CD4-positive, alpha-beta T cell (primary cell): Measurements from ENCODE around the gene STX16. TPM values are rescaled to one million over a fixed set of nuclear protein-coding genes. Genes with fewer than 3 reads are reported as not detected.

Experiments
- ATAC-seq: fragments of 200-7000 bp; cut with Tn5 transposase; one replicate; pipeline ENCODE4 v1.10.0; 2022; ENCODE audit warnings: mild to moderate bottlenecking; ENCODE audit not compliant: poor library complexity
- CTCF ChIA-PET: fragments of 350-600 bp; sonication (Branson Sonifier 250); formaldehyde crosslinking; loops from one replicate; lab custom pipeline; 2021; ENCODE audit warnings: antibody characterized with exemption, inconsistent platforms; lab: Charles Lee
- POLR2A ChIA-PET: fragments of 350-600 bp; sonication (Branson Sonifier 250); formaldehyde crosslinking; loops from one replicate; lab custom pipeline; 2021; ENCODE audit warnings: antibody characterized with exemption, inconsistent platforms; lab: Charles Lee
- DNase-seq, 14 experiments: peaks; one replicate each; pipeline ENCODE4 v3.0.0-alpha.2; 2013 to 2020; ENCODE audit warnings: mixed read lengths in 2 of 14
- H3K27ac ChIP-seq, 2 donors: one replicate each; pipeline versions ENCODE4 v1.5.1 to v1.7.0; 2013; ENCODE audit warnings: low read length in 2 of 2, low read depth in 1 of 2, mild to moderate bottlenecking in 1 of 2
- H3K27me3 ChIP-seq, 2 experiments: 1 replicate in 1 of 2; 2 replicates in 1 of 2; pipeline versions ENCODE4 v1.6.1 to v1.7.0; 2013; ENCODE audit warnings: low read length in 2 of 2, control low read depth in 1 of 2, mild to moderate bottlenecking in 1 of 2, moderate library complexity in 1 of 2; ENCODE audit not compliant: insufficient read depth in 2 of 2, control insufficient read depth in 1 of 2
- H3K36me3 ChIP-seq: one replicate; pipeline ENCODE4 v1.6.1; 2013; ENCODE audit warnings: low read length, control low read depth; ENCODE audit not compliant: insufficient read depth
- H3K4me1 ChIP-seq: one replicate; pipeline ENCODE4 v1.6.1; 2013; ENCODE audit warnings: low read length, control low read depth; ENCODE audit not compliant: insufficient read depth
- H3K4me3 ChIP-seq: one replicate; pipeline ENCODE4 v1.5.1; 2013; ENCODE audit warnings: mild to moderate bottlenecking, low read length, moderate library complexity
- H3K9me3 ChIP-seq, 2 experiments: 1 replicate in 1 of 2; 2 replicates in 1 of 2; pipeline versions ENCODE4 v1.6.1 to v1.7.0; 2013; ENCODE audit warnings: low read length in 2 of 2, mild to moderate bottlenecking in 2 of 2, control low read depth in 1 of 2, moderate library complexity in 1 of 2; ENCODE audit not compliant: control insufficient read depth in 1 of 2, insufficient read depth in 1 of 2
- H3K27ac Mint-ChIP-seq: one replicate; pipeline ENCODE4 v1.8.0; 2020; ENCODE audit warnings: mixed read lengths
- H3K27me3 Mint-ChIP-seq: one replicate; pipeline ENCODE4 v1.8.0; 2021; ENCODE audit warnings: mixed read lengths
- H3K36me3 Mint-ChIP-seq: one replicate; pipeline ENCODE4 v1.8.0; 2021; ENCODE audit warnings: low read depth, mixed read lengths
- H3K4me1 Mint-ChIP-seq: one replicate; pipeline ENCODE4 v1.8.0; 2021; ENCODE audit warnings: low read depth, mixed read lengths
- H3K4me3 Mint-ChIP-seq: one replicate; pipeline ENCODE4 v1.8.0; 2020; ENCODE audit warnings: mild to moderate bottlenecking, mixed read lengths
- H3K9me3 Mint-ChIP-seq: one replicate; pipeline ENCODE4 v1.8.0; 2020; ENCODE audit warnings: mixed read lengths
- intact Hi-C, 2 experiments: fragments of 100-400 bp; cut with DNase I in 1 of 2; cut with micrococcal nuclease in 1 of 2; formaldehyde crosslinking; loops; one replicate each; pipeline versions ENCODE4 v1.15.1 to v1.9.0; 2023 to 2025; cut with DNase I, micrococcal nuclease
- total RNA-seq, 174 experiments: library from RNA in 2 of 174; stranded (reverse) in 2 of 174; gene quantifications; one replicate each; pipeline ENCODE4 v1.2.3 and lab custom pipeline; 2021 to 2026
- TF ChIP-seq, protein P1 (sequence below): fragments of 200-600 bp; IDR thresholded peaks from one replicate; pipeline ENCODE4 v1.8.0; 2022; ENCODE audit warnings: antibody characterized with exemption, mild to moderate bottlenecking

Gene STX16
- total RNA-seq, 2 experiments from 2014 or later = 179 to 181 TPM

DNA sequence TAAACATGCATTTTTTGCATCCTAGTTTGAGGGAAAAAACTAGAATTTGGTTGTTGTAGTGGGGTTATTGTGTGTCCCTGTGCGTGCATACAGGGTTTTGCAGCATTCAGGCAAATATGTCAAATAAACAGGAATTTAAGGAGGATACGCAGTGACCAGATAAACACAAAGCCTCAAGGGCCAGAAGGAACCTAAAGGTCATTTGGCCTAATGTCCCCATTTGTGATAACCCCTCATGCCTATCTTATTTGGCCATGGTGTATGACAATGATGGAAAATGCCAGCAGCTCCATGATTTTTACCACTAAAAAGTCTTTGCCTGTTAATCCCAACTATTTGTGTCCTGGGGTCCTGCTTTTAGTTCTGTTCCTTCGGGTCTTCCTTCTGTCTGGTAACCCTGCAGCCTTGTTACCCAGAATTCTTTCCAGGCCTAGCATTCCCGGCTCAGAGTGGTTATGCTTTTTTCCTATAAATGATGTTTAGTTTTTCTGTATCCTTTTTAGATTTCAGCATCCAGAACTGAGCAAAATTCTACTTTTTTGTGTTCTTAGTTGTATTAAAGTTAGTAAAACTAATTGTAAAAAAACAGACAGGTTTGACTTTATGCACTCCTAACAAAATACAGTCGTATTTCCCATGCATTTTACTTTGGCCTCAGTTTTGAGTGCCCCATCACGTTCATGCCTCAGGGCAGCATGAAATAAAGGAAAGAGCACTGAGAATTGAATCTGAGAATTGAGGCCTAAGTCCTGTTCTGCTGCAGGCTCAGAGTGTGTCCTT, 4.4 kb downstream of the STX16 start:
- H3K9me3 Mint-ChIP-seq = no peaks in the 10 kb centered on the region
- Histone ChIP-seq H3K27me3 (no peaks in the 10 kb centered on the region), H3K4me3 (no peak overlapping the region), H3K9me3 (no peaks in the 10 kb centered on the region), H3K36me3 (peaks cover 5% of the 10 kb centered on the region), H3K4me1 (peaks cover 47% of the 10 kb centered on the region), H3K27ac (peak overlapping the region in 1 of 2 donors; percentile 1)
- H3K27me3 Mint-ChIP-seq = no peaks in the 10 kb centered on the region
- ATAC-seq (no peak), DNase-seq (no peak)
- H3K27ac Mint-ChIP-seq = peak overlapping the region; percentile 98
- peaks cover 74% of the 10 kb centered on the region for H3K4me1 Mint-ChIP-seq
- TF ChIP-seq, protein P1, sequence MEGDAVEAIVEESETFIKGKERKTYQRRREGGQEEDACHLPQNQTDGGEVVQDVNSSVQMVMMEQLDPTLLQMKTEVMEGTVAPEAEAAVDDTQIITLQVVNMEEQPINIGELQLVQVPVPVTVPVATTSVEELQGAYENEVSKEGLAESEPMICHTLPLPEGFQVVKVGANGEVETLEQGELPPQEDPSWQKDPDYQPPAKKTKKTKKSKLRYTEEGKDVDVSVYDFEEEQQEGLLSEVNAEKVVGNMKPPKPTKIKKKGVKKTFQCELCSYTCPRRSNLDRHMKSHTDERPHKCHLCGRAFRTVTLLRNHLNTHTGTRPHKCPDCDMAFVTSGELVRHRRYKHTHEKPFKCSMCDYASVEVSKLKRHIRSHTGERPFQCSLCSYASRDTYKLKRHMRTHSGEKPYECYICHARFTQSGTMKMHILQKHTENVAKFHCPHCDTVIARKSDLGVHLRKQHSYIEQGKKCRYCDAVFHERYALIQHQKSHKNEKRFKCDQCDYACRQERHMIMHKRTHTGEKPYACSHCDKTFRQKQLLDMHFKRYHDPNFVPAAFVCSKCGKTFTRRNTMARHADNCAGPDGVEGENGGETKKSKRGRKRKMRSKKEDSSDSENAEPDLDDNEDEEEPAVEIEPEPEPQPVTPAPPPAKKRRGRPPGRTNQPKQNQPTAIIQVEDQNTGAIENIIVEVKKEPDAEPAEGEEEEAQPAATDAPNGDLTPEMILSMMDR = no peak
- ChIA-PET POLR2A (no interaction called here), CTCF (interaction anchor here (1.0 kb wide), 2 partner anchors 9 to 36 kb away, joined by 3 read pairs; no protein-coding TSS in a partner anchor)
- no peak overlapping the region for H3K4me3 Mint-ChIP-seq
- intact Hi-C loops = loop anchor here in 1 of 2 experiments (5.0 to 10.0 kb wide), 4 partner anchors 749 to 1258 kb away; partner anchors contain the start of gene ZBP1
- peaks cover 42% of the 10 kb centered on the region for H3K36me3 Mint-ChIP-seq

DNA sequence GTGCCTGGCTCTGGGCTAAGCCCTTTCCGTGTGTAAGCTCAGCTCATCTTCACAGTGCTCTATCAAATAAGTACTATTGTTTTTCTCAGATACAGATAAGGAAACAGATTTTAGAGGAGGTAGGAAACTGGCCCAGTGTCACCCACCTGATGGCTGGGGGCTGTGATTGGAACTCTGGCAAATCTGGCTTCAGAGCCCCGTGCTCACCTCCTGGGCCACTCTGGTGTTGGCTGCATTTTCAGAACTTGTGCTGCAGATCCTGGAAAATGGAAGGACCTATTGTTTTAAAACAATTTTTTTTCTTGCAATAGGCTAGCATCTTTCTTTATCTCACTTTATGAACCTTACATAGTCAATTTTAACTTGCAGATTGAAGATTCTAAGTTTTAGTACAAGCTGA, 5.7 kb downstream of the STX16 start:
- Mint-ChIP-seq H3K4me3 (peak overlapping the region; percentile 6), H3K36me3 (peaks cover 38% of the 10 kb centered on the region), H3K4me1 (peaks cover 87% of the 10 kb centered on the region), H3K9me3 (no peaks in the 10 kb centered on the region), H3K27ac (peak overlapping the region; percentile 98), H3K27me3 (no peaks in the 10 kb centered on the region)
- H3K27ac ChIP-seq = peak overlapping the region; percentile 1 to 14
- no peaks in the 10 kb centered on the region for H3K9me3 ChIP-seq
- H3K36me3 ChIP-seq = peaks cover 7% of the 10 kb centered on the region
- DNase-seq = no peak
- H3K4me1 ChIP-seq = peaks cover 50% of the 10 kb centered on the region
- intact Hi-C loops = loop anchor here in 1 of 2 experiments (5.0 to 10.0 kb wide), 4 partner anchors 748 to 1260 kb away; partner anchors contain the start of gene ZBP1
- no peak overlapping the region for H3K4me3 ChIP-seq
- POLR2A ChIA-PET = interaction anchor here (0.7 to 0.8 kb wide), 2 partner anchors 466 to 558 kb away, joined by 3 read pairs; no protein-coding TSS in a partner anchor
- CTCF ChIA-PET = interaction anchor here (1.0 kb wide), 2 partner anchors 8 to 35 kb away, joined by 3 read pairs; no protein-coding TSS in a partner anchor
- no peaks in the 10 kb centered on the region for H3K27me3 ChIP-seq
- ATAC-seq = no peak
- TF ChIP-seq, protein P1 = no peak

DNA sequence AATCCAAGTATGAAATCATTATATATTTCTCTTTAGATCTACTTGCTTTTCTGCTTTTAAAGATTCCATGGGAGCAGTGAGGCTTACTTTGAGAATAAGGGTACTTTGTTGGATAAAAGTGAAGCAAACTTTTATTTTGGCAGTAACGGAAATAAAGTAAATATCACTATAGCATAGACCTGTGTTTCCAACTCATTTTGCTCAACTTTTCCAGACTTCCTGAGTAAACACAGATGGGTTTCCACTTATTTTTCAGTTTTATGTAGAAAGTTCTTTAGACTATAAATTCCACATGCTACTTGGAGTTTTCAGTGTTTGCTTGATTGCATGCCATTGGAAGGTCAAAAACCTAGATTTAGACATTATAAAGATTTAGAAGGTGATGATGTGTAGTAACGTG, 6.2 kb downstream of the STX16 start:
- no peaks in the 10 kb centered on the region for H3K27me3 ChIP-seq
- peaks cover 88% of the 10 kb centered on the region for H3K4me1 Mint-ChIP-seq
- intact Hi-C loops = loop anchor here in 1 of 2 experiments (5.0 to 10.0 kb wide), 4 partner anchors 748 to 1260 kb away; partner anchors contain the start of gene ZBP1
- no peak overlapping the region for H3K4me3 ChIP-seq
- peak overlapping the region in 1 of 2 donors; percentile 14 for H3K27ac ChIP-seq
- peak overlapping the region; percentile 98 for H3K27ac Mint-ChIP-seq
- no peaks in the 10 kb centered on the region for H3K9me3 Mint-ChIP-seq
- no peak for ATAC-seq
- H3K4me3 Mint-ChIP-seq = peak overlapping the region; percentile 59
- ChIA-PET POLR2A (interaction anchor here (0.7 to 2.8 kb wide), 3 partner anchors 9 to 558 kb away, joined by 3 to 9 read pairs (median 3); no protein-coding TSS in a partner anchor), CTCF (no interaction called here)
- H3K36me3 ChIP-seq = peaks cover 10% of the 10 kb centered on the region
- H3K4me1 ChIP-seq = peaks cover 52% of the 10 kb centered on the region
- DNase-seq = no peak
- H3K36me3 Mint-ChIP-seq = peaks cover 38% of the 10 kb centered on the region
- no peaks in the 10 kb centered on the region for H3K9me3 ChIP-seq
- no peaks in the 10 kb centered on the region for H3K27me3 Mint-ChIP-seq
- TF ChIP-seq, protein P1 = no peak
